ENCODE measurements around the gene MYO1F. TPM values are rescaled to one million over a fixed set of nuclear protein-coding genes. Genes with fewer than 3 reads are reported as not detected.
A peak's percentile ranks its signal among the peaks of the same experiment; 100 is the strongest.

Gene MYO1F
- total and polyA plus RNA-seq, 2 of the 13 experiments (the other 11 are each of a cell fraction or from before 2014, with no cell fraction given), result 0.09 to 0.13 TPM

- TF ChIP-seq, protein P1, sequence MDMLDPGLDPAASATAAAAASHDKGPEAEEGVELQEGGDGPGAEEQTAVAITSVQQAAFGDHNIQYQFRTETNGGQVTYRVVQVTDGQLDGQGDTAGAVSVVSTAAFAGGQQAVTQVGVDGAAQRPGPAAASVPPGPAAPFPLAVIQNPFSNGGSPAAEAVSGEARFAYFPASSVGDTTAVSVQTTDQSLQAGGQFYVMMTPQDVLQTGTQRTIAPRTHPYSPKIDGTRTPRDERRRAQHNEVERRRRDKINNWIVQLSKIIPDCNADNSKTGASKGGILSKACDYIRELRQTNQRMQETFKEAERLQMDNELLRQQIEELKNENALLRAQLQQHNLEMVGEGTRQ (IDR thresholded peaks at IDR 0.05; ENCODE audit: low read depth, low read length), result no peak
- TF ChIP-seq, protein P1 (CRISPR knock-in tag; IDR thresholded peaks at IDR 0.05; ENCODE audit: borderline replicate concordance), result no peak
- TF ChIP-seq POGK (CRISPR knock-in tag; conservative IDR thresholded peaks at IDR 0.05), result peak; percentile 94
- TF ChIP-seq MAFF (IDR thresholded peaks at IDR 0.05; ENCODE audit: low read depth, low read length), result no peak
- no peak for TF ChIP-seq SNAPC4 (CRISPR knock-in tag; IDR thresholded peaks at IDR 0.05)
- TF ChIP-seq ZSCAN29 (CRISPR knock-in tag; conservative IDR thresholded peaks at IDR 0.05), result no peak
- no peak; the same call in none of the 2 replicates for TF ChIP-seq HDAC1 (CRISPR knock-in tag; IDR thresholded peaks at IDR 0.05)
- TF ChIP-seq ZNF878 (CRISPR knock-in tag; IDR thresholded peaks at IDR 0.05), result no peak
- no peak for TF ChIP-seq IKZF4 (CRISPR knock-in tag; IDR thresholded peaks at IDR 0.05; ENCODE audit: borderline replicate concordance, low read depth, not compliant biosample characterization)
- TF ChIP-seq FOXO1 (CRISPR knock-in tag; IDR thresholded peaks at IDR 0.05), result peak; percentile 32
- TF ChIP-seq, protein P2, sequence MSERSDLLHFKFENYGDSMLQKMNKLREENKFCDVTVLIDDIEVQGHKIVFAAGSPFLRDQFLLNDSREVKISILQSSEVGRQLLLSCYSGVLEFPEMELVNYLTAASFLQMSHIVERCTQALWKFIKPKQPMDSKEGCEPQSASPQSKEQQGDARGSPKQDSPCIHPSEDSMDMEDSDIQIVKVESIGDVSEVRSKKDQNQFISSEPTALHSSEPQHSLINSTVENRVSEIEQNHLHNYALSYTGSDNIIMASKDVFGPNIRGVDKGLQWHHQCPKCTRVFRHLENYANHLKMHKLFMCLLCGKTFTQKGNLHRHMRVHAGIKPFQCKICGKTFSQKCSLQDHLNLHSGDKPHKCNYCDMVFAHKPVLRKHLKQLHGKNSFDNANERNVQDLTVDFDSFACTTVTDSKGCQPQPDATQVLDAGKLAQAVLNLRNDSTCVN (CRISPR knock-in tag; IDR thresholded peaks at IDR 0.05; ENCODE audit: borderline replicate concordance), result no peak
- TF ChIP-seq, protein P3, sequence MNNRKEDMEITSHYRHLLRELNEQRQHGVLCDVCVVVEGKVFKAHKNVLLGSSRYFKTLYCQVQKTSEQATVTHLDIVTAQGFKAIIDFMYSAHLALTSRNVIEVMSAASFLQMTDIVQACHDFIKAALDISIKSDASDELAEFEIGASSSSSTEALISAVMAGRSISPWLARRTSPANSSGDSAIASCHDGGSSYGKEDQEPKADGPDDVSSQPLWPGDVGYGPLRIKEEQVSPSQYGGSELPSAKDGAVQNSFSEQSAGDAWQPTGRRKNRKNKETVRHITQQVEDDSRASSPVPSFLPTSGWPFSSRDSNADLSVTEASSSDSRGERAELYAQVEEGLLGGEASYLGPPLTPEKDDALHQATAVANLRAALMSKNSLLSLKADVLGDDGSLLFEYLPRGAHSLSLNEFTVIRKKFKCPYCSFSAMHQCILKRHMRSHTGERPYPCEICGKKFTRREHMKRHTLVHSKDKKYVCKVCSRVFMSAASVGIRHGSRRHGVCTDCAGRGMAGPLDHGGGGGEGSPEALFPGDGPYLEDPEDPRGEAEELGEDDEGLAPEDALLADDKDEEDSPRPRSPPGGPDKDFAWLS (CRISPR knock-in tag; IDR thresholded peaks at IDR 0.05; ENCODE audit: borderline replicate concordance), result no peak
- peak; percentile 35; the same call in 1 of the 2 replicates for TF ChIP-seq HOXA5 (CRISPR knock-in tag; IDR thresholded peaks at IDR 0.05)
- TF ChIP-seq, protein P4, sequence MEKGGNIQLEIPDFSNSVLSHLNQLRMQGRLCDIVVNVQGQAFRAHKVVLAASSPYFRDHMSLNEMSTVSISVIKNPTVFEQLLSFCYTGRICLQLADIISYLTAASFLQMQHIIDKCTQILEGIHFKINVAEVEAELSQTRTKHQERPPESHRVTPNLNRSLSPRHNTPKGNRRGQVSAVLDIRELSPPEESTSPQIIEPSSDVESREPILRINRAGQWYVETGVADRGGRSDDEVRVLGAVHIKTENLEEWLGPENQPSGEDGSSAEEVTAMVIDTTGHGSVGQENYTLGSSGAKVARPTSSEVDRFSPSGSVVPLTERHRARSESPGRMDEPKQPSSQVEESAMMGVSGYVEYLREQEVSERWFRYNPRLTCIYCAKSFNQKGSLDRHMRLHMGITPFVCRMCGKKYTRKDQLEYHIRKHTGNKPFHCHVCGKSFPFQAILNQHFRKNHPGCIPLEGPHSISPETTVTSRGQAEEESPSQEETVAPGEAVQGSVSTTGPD (CRISPR knock-in tag; IDR thresholded peaks at IDR 0.05), result no peak
Observed at GRCh38 chr19:8513687-8514504, 63.3 kb downstream of the MYO1F start, which contains the start of gene ZNF414 (continued).

Data from HepG2 (cell line).